Nephron (organoid): ENCODE measurements around the gene ANKRD63.

ENCODE experiments used
- H3K27ac Mint-ChIP-seq, 3 experiments: 2 replicates each; pipeline ENCODE4 v1.8.0; 2020; ENCODE audit warnings: mixed read lengths in 3 of 3, mild to moderate bottlenecking in 2 of 3, moderate library complexity in 1 of 3
- H3K27me3 Mint-ChIP-seq: 2 replicates; pipeline ENCODE4 v1.8.0; 2021; ENCODE audit warnings: low read depth, mild to moderate bottlenecking, moderate library complexity, mixed read lengths
- H3K36me3 Mint-ChIP-seq: 2 replicates; pipeline ENCODE4 v1.8.0; 2020; ENCODE audit warnings: low read depth, mixed read lengths
- H3K4me1 Mint-ChIP-seq: 2 replicates; pipeline ENCODE4 v1.8.0; 2020; ENCODE audit warnings: mixed read lengths
- H3K4me3 Mint-ChIP-seq, 3 experiments: 2 replicates each; pipeline ENCODE4 v1.8.0; 2020; ENCODE audit warnings: mild to moderate bottlenecking in 3 of 3, mixed read lengths in 3 of 3, moderate library complexity in 2 of 3
- H3K9me3 Mint-ChIP-seq: 2 replicates; pipeline ENCODE4 v1.8.0; 2020; ENCODE audit warnings: mixed read lengths
- TF ChIP-seq, protein P1 (sequence below), 3 experiments: fragments of 200-600 bp; sonication (generic); IDR thresholded peaks; one replicate each; pipeline ENCODE4 v1.5.0; 2021; ENCODE audit warnings: antibody characterized with exemption in 3 of 3; ENCODE audit not compliant: unreplicated experiment in 3 of 3

ANKRD63 gene

DNA sequence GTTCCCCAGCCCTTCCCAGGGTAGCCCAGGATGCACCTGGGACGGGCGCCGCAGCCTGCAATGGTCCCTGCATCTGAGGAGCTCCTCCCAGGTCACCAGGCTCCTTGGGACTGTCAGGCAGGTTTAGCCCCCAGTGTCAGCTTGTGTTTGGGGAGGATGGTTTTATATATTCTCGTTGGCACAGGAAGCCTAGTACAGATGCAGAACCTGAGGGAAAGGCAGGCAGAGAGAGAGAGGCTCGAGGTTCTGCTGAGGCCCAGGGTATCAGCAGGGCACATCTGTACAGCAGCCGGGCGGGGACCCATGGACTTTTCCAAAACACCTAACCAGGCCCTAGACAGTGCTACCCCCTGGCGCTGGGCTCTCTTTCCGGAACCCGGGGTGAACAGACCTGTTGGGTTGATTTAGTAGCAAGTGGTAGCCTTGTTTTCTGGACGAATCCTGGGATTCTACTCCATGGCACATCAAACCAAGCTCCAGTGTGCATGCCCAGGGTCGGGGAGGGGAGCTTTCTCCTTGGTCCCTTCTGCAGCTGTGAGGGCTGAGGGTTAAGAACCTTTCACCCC is 35.4 kb downstream of the ANKRD63 start:
- Mint-ChIP-seq H3K4me3 (no peak overlapping the region), H3K36me3 (no peaks in the 10 kb centered on the region), H3K9me3 (no peaks in the 10 kb centered on the region), H3K27me3 (peaks cover 40% of the 10 kb centered on the region), H3K4me1 (peaks cover 14% of the 10 kb centered on the region), H3K27ac (no peak overlapping the region)
- TF ChIP-seq, protein P1, sequence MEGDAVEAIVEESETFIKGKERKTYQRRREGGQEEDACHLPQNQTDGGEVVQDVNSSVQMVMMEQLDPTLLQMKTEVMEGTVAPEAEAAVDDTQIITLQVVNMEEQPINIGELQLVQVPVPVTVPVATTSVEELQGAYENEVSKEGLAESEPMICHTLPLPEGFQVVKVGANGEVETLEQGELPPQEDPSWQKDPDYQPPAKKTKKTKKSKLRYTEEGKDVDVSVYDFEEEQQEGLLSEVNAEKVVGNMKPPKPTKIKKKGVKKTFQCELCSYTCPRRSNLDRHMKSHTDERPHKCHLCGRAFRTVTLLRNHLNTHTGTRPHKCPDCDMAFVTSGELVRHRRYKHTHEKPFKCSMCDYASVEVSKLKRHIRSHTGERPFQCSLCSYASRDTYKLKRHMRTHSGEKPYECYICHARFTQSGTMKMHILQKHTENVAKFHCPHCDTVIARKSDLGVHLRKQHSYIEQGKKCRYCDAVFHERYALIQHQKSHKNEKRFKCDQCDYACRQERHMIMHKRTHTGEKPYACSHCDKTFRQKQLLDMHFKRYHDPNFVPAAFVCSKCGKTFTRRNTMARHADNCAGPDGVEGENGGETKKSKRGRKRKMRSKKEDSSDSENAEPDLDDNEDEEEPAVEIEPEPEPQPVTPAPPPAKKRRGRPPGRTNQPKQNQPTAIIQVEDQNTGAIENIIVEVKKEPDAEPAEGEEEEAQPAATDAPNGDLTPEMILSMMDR (IDR thresholded peaks at IDR 0.05; ENCODE audit: unreplicated experiment in 3 of 3), result no peak

DNA sequence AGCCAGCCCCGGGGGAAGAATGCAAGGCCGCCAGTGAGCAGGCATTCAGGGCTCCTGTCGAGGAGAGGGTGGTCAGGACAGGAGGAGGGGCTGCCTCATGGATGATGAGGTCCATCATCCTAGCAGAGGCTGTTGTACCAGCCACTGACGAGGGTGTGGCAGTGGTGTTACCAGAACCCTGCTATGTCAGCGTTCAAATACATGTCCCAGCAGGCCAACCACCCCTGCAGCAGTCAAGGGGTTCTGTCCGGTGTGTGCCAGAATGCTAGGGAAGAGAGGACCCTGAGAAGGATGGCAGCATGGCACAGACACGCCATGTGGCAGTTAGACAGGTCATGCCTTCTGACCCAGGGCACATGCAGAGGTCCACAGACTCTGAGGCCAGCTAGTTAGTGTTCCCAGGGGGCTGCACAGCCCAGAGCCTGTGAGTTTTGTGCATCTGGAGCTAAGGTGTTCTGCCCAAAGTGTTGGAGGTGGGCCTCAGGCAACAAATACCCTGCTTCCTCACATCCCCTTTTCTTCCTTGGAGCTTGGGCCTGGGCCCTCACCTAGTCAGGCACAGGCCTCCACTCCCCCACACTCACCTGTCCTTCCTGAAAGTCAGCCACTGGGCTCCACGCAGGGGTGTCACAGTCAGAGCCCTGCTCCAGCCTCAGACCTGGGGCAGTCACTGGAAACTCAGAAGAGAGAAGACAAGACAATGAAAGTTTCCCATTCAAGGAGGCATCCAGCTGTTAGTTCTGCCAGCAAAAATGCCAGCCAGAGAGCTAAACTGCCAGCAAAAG is 36.2 kb downstream of the ANKRD63 start:
- Mint-ChIP-seq H3K4me1 (peaks cover 14% of the 10 kb centered on the region), H3K27ac (peak overlapping the region in 1 of 3 experiments; percentile 89), H3K27me3 (peaks cover 34% of the 10 kb centered on the region), H3K4me3 (no peak overlapping the region), H3K36me3 (no peaks in the 10 kb centered on the region), H3K9me3 (no peaks in the 10 kb centered on the region)
- TF ChIP-seq, protein P1 (IDR thresholded peaks at IDR 0.05; ENCODE audit: unreplicated experiment in 3 of 3), result no peak

DNA sequence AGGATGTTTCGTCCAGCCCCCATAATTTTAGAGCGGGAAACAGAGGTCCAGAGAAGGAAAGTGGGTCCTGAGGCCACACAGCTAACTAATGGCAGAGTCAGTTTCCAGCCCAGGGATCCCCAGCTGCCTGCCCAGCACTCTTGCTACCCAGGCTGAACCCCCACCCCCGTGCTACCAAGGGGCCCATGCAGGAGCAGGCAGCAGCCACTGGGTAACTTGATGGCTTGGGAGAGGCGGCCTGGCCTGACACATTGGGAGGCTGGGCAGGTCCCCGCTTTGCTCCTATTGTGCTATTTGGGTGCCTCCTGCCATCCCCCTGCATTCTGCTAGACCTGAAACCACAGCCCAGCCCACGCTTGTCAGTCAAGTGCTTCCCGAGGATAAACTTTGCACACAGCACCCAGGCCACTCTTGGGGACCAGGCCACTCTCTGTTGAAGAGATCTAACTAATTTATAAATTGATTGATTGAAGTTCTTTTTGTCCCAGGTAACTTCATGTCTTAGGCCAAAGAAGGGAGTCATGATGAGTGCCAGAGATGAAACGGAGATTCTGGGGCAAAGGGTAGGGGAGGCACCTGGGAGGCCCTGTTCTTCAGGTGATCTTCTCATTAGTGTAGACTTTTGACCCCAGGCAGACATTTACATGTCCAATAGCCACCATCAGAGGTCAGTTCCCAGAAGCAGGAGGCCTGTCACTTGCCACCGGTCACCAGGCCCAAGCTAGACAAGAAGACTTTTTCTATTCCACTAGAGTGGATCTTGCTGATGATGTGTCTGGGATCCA is 37.0 kb downstream of the ANKRD63 start:
- H3K4me1 Mint-ChIP-seq, result peaks cover 8% of the 10 kb centered on the region

DNA sequence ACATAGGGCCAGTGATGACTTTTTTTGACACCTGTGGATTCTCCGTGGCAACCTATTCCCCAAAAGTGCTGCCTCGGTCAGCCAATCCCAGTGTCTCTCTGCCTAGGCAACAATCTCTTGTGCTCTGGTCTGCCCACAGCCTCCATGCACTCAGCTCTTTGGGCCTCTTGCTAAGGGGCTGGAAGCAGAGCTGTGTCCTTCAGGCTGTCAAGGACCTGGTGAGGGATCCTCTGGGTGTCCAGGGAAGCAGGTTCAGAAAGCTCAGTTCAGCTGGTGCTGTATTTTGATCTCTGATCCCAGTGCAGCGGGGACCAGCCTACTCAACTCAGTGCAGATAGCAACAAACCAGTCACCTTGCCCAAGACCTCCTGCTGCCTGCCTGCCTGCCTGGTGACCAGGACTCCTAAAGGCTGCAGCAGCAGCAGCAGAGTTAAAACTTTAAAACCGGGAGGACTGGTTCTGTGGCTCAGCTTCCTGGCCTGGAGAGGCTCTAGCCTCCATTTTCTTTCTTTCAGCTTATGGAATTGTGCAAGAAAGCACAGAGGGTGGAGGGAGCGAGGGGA is 37.8 kb downstream of the ANKRD63 start:
- TF ChIP-seq, protein P1 (IDR thresholded peaks at IDR 0.05; ENCODE audit: unreplicated experiment in 3 of 3), result no peak
- Mint-ChIP-seq H3K27me3 (peaks cover 25% of the 10 kb centered on the region), H3K4me1 (peaks cover 8% of the 10 kb centered on the region), H3K36me3 (no peaks in the 10 kb centered on the region), H3K9me3 (no peaks in the 10 kb centered on the region), H3K4me3 (no peak overlapping the region), H3K27ac (peak overlapping the region in 1 of 3 experiments; percentile 89)

More for the DNA sequence above, 37.0 kb downstream of the ANKRD63 start:
- TF ChIP-seq, protein P1 (IDR thresholded peaks at IDR 0.05; ENCODE audit: unreplicated experiment in 3 of 3), result no peak
- H3K27ac Mint-ChIP-seq, result peak overlapping the region in 1 of 3 experiments; percentile 89
- no peaks in the 10 kb centered on the region for H3K9me3 Mint-ChIP-seq
- no peaks in the 10 kb centered on the region for H3K36me3 Mint-ChIP-seq
- H3K4me3 Mint-ChIP-seq, result no peak overlapping the region
- H3K27me3 Mint-ChIP-seq, result peaks cover 27% of the 10 kb centered on the region

DNA sequence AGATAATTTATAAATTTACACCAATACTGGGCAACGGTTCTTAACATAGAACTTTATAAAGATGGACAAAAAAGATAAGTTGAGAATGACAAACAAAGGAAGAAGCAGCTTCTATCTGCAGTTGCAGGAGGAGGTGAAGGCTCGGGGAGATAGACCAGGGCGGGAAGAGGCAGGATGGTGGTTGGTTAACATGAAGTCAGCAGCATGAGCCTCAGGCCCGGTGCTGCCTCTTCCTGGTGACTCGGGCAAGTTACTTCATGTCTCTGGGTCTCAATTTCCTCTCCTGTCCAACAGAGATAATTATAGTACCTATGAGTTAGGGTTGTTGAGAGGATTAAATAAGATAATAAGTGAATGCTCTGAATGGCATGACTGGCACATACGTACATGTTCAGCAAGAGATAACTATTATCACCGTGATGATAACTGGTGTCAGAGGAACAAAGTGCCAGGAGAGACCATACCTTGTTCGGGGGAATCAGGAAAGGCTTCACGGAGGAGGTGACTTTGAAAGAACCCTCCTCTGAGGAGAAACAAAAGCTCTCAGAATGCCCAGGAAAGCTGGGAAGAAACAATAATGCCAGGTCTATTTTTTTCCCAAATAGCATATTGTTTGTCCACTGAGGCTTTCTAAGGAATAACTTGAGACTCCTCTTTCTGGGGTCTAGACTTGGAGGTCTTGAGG is 39.6 kb downstream of the ANKRD63 start:
- TF ChIP-seq, protein P1 (IDR thresholded peaks at IDR 0.05; ENCODE audit: unreplicated experiment in 3 of 3), result no peak
- Mint-ChIP-seq H3K9me3 (no peaks in the 10 kb centered on the region), H3K4me1 (peaks cover 5% of the 10 kb centered on the region), H3K27me3 (peaks cover 30% of the 10 kb centered on the region), H3K4me3 (no peak overlapping the region), H3K36me3 (no peaks in the 10 kb centered on the region), H3K27ac (no peak overlapping the region)
